GM19099 (cell line): Measurements from ENCODE around the gene MAP1B.

Experiments
- POLR2A ChIP-seq: IDR thresholded peaks from 3 replicates; pipeline ENCODE4 v1.6.1; 2011; ENCODE audit warnings: low read depth; ENCODE audit not compliant: insufficient read length; ENCODE audit errors: extremely low read depth

Gene MAP1B

DNA sequence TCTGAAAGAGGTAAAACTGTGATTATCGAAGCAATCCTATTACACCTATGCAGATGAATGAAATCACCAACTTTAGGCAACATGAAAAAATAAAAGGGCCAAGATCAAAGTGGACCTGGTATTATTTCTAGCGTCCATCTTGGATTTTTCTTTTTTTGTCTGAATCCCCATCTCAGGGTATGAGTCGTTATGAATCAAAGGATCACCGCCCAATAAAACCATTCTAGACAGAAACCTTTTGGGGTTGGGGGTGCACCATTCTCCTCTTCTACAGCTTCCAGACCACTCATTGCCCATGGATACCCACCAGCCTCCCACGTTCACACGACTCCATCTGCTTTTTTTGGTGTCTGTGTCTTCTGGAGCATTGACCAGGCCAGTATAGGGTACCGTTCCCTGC, 33.4 kb downstream of the MAP1B start:
- no peak for TF ChIP-seq POLR2A

DNA sequence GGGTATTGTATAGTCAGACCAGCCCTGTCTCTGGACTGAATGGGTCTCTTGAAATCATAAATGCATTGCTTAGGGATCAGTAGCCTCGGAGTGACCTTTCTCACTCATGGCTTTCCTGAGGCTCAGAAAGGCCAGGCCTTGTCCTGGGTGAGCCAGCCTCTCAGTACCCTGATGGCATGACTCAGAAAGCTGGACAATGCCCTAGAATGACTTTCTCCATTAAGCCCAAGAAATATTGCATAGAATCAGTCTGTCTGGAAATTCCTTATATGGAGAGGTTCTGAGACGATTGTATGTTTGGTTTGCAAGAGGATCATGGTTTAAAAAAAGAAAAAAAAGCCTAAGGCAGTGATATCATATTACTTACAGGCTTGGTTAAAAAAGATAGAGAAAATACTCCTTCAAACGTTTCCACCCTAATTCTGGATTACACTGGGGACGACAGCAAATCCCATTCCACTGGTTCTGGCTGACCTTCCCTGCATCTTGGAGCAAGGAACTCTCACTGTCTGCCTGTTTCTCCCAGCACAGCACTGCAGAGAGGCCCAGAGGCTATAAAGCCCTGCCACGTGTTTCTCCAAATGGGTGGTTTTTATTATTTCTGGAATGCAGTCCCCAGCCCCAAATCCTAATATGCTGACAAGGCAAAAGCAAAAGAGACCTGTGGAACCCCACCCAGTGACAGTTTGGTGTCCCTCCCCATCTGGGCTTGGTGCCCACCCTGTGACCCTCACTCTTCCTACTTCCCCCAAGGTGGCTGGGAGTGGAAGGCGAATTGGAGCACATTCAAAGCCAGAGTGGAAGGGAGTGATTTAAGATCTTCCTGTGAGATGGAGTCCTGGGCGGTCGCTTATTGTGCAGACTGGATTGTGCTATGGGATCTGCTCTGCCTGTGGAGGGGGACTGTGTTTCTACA, 34.4 kb downstream of the MAP1B start:
- no peak for TF ChIP-seq POLR2A

DNA sequence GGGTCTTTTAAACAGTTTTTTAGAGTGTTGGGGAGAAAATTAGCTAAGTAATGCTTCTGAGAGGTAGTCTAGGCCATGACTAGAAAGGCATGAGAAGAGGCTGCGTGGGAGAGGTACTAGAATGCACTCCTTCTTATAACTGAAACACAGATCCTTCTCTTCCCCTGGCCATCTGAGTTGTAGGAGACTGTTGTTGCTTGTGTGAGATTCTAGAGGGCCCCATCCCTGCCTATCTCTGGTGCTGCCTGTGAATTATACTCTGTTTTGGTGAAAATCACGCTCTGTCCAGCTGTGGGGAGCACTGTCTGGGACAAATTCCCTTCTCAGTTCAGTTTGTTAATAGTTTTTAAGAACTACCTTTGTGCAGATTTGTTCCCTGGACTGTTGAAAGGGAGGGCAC, 37.5 kb downstream of the MAP1B start:
- TF ChIP-seq POLR2A: no peak

DNA sequence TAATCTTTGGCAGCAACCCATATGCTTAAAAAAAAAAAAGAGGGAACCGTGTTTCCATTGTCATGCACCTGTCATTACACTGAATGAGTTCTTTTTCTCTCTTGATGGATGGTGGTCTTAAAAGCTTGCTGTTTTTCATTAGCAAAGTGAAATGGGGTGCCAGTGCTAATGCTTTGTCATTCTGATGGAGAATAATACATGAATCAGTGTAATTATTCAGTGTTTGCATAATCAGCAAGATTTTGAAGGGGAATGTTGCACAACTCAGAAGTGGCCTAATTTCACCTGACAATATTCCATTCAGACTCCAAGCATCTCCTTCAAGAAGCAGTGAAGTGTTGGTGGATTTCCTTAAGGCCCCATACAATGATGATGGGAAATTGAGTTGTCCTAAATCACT, 38.1 kb downstream of the MAP1B start:
- TF ChIP-seq POLR2A: no peak

DNA sequence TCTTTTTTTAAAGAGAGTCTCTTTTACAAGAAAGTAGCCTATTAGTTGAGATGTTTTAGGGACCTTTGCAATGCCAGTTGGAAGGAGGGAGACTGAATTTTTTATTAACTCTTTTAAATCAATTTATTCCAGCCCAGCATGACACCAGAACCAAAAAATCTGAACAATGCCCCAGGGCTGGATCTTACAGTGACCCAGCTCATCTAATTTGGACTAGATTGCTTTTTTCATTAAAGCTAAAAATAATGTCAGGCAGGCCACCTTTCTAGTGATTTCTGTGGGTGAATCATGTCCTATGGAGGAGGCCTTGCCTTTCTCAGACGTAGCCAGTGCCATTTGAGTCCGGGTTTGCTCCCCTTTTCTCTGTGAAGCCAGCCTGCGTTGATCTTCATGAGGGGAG, 38.8 kb downstream of the MAP1B start:
- no peak for TF ChIP-seq POLR2A

DNA sequence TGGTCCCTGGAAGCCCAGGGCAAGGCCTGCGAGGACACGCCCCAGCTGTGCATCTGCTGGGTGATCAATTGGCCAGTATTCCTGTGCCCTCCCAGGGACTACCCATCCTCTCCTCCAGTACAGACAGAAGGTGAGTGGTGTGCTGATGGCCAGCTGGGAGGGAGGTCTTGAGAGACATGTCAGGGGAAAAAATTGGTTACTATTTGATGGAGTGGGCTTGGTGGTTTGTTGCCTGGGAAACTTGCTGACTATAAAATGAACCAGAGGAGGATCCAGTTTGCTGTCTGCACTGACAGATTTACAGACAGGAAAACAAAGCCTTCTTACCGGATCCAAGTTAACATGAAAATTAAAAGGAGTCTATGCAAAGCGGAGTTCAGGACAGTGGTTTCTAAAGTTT, 40.3 kb downstream of the MAP1B start:
- TF ChIP-seq POLR2A: no peak

DNA sequence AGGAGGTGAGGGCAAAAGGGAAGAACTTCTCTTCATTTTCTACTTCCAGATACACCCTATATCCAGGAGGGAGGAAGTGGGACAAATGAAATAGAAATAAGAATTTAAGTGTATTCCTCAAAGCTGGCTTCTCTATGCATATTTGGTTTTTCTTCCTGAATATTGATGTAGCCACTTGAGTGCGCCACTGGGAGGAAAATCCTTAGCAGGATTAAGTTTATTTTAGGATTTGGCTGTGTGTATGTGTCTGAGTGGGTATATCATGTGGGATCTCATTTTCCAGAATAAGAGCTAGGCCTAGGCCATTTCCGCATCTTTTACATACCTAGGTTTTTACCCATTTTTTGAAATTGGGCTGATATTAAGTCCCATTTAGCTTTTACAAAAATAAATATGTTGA, 42.5 kb downstream of the MAP1B start:
- TF ChIP-seq POLR2A: no peak

DNA sequence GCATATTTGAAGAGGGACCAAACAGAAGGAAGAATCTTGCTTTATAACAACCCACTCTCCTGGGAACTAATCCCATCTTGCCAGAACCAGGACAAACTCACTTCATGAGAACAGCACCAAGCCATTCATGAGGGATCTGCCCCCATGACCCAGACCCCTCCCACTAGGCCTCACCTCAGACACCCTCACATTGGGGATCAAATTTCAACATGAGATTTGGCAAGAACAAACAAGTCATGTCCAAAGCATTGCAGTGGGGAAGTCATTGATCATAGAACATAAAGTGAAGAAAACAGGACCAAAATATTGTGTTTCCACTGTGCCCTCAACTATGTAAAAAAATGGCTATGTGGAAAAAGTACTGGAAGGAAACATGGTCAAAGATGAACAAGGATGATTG, 43.9 kb downstream of the MAP1B start:
- TF ChIP-seq POLR2A: no peak

DNA sequence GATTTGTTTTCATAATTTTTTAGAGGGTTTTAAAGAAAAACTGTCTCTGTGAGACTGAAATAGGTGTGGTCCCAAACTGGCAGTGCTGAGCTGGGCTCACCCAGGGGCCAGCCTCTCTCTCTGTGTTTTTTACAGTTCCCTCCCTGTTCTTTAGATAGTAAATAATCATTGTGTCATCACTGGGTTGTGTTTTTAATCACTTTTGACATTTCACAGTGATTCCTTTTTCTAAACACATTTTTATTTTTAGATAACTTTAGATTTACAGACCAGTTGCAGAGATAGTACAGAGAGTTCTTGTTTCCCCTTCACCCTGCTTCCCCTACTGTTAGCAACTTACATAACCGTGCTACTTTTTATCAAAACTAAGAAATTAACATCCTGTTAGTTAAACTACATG, 44.4 kb downstream of the MAP1B start:
- no peak for TF ChIP-seq POLR2A

DNA sequence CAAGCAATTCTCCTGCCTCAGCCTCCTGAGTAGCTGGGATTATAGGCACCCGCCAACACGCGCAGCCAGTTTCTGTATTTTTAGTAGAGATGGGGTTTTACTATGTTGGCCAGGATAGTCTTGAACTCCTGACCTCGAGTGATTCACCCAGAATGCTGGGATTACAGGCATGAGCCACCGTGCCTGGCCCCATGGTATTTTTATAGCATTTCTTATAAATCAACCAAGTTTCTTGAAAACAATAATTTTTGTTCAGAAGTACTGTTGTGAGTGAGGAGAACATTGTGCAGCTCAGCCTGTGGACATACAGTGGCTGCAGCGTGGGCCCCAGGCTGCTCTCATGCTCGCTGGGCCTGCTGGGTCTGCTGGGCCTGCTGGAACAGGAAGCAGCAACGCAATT, 45.3 kb downstream of the MAP1B start:
- TF ChIP-seq POLR2A: no peak

DNA sequence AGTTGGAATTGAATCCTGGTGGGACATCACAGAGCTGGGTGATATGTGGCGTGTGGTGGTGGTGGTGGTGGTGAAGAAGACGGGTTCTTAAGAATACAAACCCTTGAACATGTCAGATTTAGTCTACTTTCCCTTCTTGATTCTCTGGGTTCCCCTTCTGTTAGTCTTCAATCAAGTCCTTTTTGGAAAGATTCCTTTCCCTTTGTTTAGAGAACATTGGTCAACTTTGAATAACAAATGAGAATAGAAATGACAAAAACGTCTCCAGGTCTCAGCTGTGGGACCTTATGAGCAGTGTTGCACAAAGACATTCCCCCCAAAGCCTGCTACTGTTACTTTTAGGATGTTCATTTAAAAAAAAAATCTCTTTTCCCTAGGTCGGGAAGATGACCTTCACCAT, 46.3 kb downstream of the MAP1B start:
- TF ChIP-seq POLR2A: no peak

DNA sequence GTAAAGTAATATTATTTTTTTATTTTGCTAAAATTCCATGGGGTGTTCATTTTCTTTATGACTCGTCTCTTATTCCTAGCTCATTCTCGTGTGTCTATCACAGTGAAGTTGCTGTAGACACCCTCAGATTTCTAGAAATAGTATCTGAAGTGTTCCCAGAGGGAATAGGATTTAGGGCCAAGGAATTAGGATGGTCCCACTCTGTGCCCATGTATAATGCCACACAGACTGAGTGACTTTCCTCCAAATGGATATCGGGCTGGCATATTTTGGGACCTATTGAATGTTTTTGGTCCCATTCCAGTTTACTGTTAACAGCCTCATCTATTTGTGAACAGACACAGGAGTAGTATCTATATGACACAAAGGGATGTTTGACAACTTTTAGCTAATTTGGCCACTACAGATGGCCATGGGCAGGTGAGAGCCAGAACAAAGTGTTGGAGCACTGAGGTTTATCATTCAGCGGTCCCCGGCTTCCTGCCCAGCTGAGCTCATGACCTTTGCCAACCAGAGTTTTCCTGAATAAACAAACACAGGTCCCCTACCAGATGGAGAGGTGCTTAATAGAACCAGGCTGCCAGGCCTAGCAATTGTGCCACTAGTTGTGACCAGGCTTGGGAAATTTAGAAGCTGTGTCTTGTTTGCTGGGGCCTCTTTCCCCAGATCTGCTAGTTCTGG, 46.9 kb downstream of the MAP1B start:
- no peak for TF ChIP-seq POLR2A

DNA sequence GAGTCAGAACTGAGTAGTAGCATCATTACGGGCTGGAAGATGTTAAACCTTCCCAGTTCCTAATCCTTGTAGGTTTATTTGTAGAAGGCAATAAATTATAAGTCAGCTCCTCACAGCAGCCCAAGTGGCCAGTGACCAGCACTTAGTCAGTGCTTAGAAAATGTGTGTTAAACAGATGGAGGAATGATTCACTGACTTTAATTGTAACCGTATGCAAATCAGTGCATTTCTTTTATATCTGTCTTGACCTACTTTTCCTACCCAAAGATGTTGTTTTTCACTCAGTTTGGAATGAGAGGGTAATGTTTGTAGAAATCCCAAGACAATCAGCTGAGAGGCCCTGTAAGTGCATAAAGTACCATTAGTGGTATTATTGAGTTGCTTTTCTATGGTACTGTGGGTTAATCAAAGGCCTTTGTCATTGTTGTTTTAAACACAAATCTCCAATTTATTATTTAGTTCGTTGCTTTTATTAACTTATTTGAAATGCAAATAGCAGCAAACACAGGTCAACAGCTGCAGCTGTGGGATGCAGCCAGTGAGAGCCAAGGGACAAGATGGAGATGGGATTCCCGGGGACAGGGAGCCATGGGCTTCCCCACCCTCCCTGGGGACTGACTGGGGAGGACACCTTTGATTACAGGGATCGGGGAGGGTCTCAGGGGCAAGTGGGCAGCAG, 49.8 kb downstream of the MAP1B start:
- TF ChIP-seq POLR2A: no peak

DNA sequence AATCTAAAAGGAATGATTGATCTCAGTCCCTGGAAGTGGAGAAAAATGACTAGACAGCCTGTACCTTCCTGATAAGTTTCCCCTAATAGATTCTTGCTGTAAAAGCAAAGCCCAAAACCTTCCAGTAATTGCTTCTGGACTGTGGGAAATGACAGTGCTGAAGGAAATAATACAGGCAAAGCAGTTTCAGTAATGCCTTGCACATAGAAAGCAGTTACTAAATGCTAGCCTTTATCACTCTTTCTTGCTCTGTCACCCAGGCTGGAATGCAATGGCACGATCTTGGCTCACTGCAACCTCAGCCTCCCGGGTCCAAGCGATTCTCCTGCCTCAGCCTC, 50.3 kb downstream of the MAP1B start:
- no peak for TF ChIP-seq POLR2A

DNA sequence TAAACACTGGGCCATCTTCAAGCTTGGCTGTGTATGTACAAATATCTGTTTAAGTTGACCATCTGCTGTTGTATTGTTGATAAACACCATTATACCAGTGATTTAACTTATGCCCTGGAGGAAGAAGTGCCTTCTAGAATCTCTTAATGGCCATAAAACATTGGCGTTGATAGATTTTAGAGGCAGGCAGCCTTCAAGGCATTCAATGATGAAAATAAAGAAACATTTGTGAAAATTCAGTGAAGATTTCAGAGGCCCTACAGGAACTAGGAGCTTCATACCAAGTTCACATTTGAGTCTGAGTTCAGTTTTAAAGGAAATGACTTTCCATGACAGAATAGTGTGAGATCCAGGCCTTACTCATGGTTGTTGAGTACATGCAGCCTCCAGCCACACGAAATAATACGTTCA, 52.2 kb downstream of the MAP1B start:
- no peak for TF ChIP-seq POLR2A

DNA sequence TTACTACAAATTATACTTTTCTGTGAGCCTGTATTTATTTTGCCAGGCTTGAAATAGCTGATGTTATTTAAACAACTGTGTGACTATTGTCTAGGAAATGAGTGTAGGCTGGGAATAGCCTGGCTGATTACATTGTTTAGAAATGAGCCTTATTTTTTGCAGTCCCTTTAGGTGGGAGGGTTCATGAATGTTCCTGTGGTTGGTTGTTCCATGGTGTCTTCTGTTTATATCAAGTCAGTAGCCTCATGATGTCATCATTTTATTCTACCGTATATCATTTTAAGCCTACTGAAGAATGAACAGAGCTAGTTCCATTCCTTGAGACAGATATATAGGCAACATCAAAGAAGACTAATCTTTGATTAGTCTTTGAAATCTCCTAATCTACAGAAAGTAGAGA, 53.1 kb downstream of the MAP1B start:
- TF ChIP-seq POLR2A: no peak
